ENCODE results near the gene ZNF766.
A peak's percentile ranks its signal among the peaks of the same experiment; 100 is the strongest.
"Not testable (repeated sequence)": the region's sequence is repeated elsewhere in the genome, so short reads cannot be mapped to it uniquely, and the experiment has no call there.

The ZNF766 gene

GRCh38 chr19:52275988-52276387 is 6.6 kb downstream of the ZNF766 start:
- TF ChIP-seq, protein P1, sequence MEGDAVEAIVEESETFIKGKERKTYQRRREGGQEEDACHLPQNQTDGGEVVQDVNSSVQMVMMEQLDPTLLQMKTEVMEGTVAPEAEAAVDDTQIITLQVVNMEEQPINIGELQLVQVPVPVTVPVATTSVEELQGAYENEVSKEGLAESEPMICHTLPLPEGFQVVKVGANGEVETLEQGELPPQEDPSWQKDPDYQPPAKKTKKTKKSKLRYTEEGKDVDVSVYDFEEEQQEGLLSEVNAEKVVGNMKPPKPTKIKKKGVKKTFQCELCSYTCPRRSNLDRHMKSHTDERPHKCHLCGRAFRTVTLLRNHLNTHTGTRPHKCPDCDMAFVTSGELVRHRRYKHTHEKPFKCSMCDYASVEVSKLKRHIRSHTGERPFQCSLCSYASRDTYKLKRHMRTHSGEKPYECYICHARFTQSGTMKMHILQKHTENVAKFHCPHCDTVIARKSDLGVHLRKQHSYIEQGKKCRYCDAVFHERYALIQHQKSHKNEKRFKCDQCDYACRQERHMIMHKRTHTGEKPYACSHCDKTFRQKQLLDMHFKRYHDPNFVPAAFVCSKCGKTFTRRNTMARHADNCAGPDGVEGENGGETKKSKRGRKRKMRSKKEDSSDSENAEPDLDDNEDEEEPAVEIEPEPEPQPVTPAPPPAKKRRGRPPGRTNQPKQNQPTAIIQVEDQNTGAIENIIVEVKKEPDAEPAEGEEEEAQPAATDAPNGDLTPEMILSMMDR (IDR thresholded peaks at IDR 0.05) = no peak
- peaks cover 93% of the 10 kb centered on the region for H3K9me3 Mint-ChIP-seq
- no peak for DNase-seq
- H3K27ac Mint-ChIP-seq = no peak overlapping the region
- H3K4me3 Mint-ChIP-seq = no peak overlapping the region
- H3K27me3 Mint-ChIP-seq (ENCODE audit: low read depth, poor library complexity) = peaks cover 12% of the 10 kb centered on the region
- peaks cover 13% of the 10 kb centered on the region for H3K4me1 Mint-ChIP-seq
- peaks cover 94% of the 10 kb centered on the region for H3K36me3 Mint-ChIP-seq (ENCODE audit: low read depth)

DNA sequence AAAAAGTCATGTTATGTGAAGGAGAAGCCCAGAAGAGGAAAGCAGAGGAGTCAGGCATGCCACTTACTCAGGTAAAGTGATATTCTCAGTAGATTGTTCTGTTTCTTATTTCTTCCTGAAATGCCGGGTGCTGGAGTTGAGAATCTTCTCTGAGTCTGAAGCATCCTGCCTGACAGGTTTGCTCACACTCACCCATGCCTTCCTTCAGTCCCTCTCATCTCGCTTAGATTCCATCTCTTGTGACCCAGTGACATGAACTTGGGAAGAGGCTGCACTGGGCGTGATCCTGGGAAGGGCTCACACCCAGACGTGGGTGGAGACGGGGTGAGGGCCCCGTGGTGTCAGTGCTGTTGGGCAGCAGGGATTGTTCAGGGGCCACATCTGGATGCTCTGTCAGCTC is 8.1 kb downstream of the ZNF766 start:
- TF ChIP-seq, protein P1 (IDR thresholded peaks at IDR 0.05) = no peak
- peaks cover 3% of the 10 kb centered on the region for H3K4me1 Mint-ChIP-seq
- DNase-seq = no peak
- no peak overlapping the region for H3K27ac Mint-ChIP-seq
- no peak overlapping the region for H3K4me3 Mint-ChIP-seq
- peaks cover 85% of the 10 kb centered on the region for H3K9me3 Mint-ChIP-seq
- peaks cover 12% of the 10 kb centered on the region for H3K27me3 Mint-ChIP-seq (ENCODE audit: low read depth, poor library complexity)
- H3K36me3 Mint-ChIP-seq (ENCODE audit: low read depth) = peaks cover 94% of the 10 kb centered on the region

GRCh38 chr19:52286256-52286655 is 16.9 kb downstream of the ZNF766 start:
- no peak overlapping the region for H3K4me3 Mint-ChIP-seq
- H3K4me1 Mint-ChIP-seq = no peaks in the 10 kb centered on the region
- DNase-seq = no peak
- TF ChIP-seq, protein P1 (IDR thresholded peaks at IDR 0.05) = no peak
- peaks cover 72% of the 10 kb centered on the region for H3K9me3 Mint-ChIP-seq
- H3K27ac Mint-ChIP-seq = no peak overlapping the region
- peaks cover 100% of the 10 kb centered on the region for H3K36me3 Mint-ChIP-seq (ENCODE audit: low read depth)
- no peaks in the 10 kb centered on the region for H3K27me3 Mint-ChIP-seq (ENCODE audit: low read depth, poor library complexity)

DNA sequence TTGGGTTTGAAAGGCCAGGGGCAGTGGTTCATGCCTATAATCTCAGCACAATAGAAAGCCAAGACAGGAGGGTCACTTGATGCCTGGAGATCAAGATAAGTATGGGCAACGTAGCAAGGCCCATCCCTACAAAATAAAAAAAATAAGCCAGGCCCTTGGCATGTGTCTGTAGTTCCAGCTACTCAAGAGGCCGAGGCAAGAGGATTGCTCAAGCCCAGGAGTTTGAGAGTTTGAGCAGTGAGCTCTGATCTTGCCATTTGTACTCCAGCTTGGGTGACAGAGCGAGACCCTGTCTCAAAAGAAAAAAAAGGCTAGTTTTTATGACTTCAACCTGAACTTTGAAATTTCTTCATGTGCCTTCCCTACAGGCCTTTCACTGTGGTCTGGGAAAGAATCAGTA is 22.4 kb downstream of the ZNF766 start:
- no peak overlapping the region for H3K4me3 Mint-ChIP-seq
- peaks cover 11% of the 10 kb centered on the region for H3K27me3 Mint-ChIP-seq (ENCODE audit: low read depth, poor library complexity)
- no peak for DNase-seq
- TF ChIP-seq, protein P1 (IDR thresholded peaks at IDR 0.05) = no peak
- no peak overlapping the region for H3K27ac Mint-ChIP-seq
- H3K4me1 Mint-ChIP-seq = peaks cover 6% of the 10 kb centered on the region
- peaks cover 80% of the 10 kb centered on the region for H3K9me3 Mint-ChIP-seq
- peaks cover 79% of the 10 kb centered on the region for H3K36me3 Mint-ChIP-seq (ENCODE audit: low read depth)

- not testable (repeated sequence) for H3K4me3 Mint-ChIP-seq, DNase-seq, H3K27ac Mint-ChIP-seq
- Mint-ChIP-seq H3K4me1 (peaks cover 11% of the 10 kb centered on the region), H3K36me3 (ENCODE audit: low read depth) (peaks cover 72% of the 10 kb centered on the region), H3K9me3 (peaks cover 76% of the 10 kb centered on the region), H3K27me3 (ENCODE audit: low read depth, poor library complexity) (peaks cover 15% of the 10 kb centered on the region)
These were observed 23.6 kb downstream of the ZNF766 start for GRCh38 chr19:52292946-52293345.

GRCh38 chr19:52296400-52296772 is 27.0 kb downstream of the ZNF766 start:
- H3K36me3 Mint-ChIP-seq (ENCODE audit: low read depth) = peaks cover 72% of the 10 kb centered on the region
- TF ChIP-seq, protein P1 (IDR thresholded peaks at IDR 0.05) = no peak
- H3K4me3 Mint-ChIP-seq = peak overlapping the region; percentile 86
- peaks cover 15% of the 10 kb centered on the region for H3K27me3 Mint-ChIP-seq (ENCODE audit: low read depth, poor library complexity)
- H3K27ac Mint-ChIP-seq = no peak overlapping the region
- H3K9me3 Mint-ChIP-seq = peaks cover 83% of the 10 kb centered on the region
- no peak for DNase-seq
- peaks cover 20% of the 10 kb centered on the region for H3K4me1 Mint-ChIP-seq
